HG02938 (cell line): Measurements from ENCODE around the gene ENPP3.

Source experiments
- ATAC-seq: cut with Tn5 transposase; IDR thresholded peaks from one replicate; pipeline ENCODE4 v1.9.1; 2021; ENCODE audit warnings: mild to moderate bottlenecking, moderate library complexity; ENCODE audit not compliant: unreplicated experiment

ENPP3 gene

DNA sequence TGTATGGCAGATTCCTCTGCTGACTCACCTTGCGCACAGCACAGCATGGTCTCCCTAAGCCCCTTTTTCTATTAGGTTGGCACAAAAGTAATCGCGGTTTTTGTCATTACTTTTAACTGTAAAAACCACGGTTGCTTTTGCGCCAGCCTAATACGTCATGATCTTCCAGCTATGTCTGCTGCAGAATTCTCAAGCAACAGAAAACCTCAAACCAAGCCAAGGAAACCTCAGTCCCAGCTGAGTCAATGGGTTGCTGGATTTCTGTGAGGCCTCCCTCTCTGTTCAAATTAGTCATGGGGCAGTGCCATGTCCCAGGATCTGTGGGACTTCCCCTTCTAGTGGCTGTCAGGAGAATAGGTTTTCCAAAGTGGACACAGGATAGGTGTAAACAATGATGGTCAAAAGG is 155.0 kb downstream of the ENPP3 start:
- ATAC-seq, result no peak

- ATAC-seq, result no peak
Observed at GRCh38 chr6:131795366-131795765, 158.3 kb downstream of the ENPP3 start.
